Measurements from ENCODE around the gene KLHL8. TPM values are rescaled to one million over a fixed set of nuclear protein-coding genes. Genes with fewer than 3 reads are reported as not detected.

The KLHL8 gene
- polyA plus RNA-seq, 1 donor (not counting 4 experiments of a cell fraction or from before 2014, with no cell fraction given) = 6.7 TPM

DNA sequence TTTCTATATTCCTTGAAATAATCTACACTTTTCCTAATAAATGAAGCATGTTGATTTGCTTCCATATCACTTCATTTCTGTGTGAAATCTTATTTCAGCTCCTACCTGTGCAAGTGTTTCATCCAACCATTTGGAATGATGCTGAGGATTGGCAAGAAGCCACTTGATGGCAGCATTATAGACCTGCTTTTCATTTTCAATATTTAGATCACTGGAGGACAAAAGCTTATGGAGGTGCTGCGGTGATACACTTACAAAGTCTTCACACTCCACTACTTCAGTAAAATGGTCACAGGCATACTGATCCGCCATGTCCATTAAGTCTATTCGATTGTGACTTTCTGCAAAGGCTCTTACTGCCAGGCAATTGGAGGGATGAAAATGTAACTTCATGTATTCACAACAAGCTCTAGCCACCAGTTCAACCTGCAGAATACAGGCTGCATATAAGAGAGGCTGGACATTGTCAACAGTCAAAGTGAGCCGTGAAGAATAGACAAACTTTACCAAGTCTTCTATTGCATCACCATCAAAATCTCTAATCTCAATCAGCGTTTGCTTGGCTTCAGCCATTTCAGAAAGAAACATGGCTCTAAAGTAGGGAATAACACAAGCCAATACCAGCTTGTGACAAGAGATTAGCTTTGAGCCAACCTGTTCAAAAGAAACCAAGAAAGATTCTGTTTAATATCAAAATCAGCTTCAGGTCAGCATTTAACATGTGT lies 35.1 kb downstream of the KLHL8 start:
- H3K27ac ChIP-seq (ENCODE audit: control insufficient read depth, insufficient read depth, low read length) = no peak overlapping the region
- FAIRE-seq (peak; percentile 48), DNase-seq (ENCODE audit: low read depth, low spot score) (no peak)
- H3K79me2 ChIP-seq (ENCODE audit: control insufficient read depth, insufficient read depth, low read length) = no peaks in the 10 kb centered on the region
- no peak overlapping the region for H3K4me3 ChIP-seq (ENCODE audit: control insufficient read depth in 2 of 3, extremely low read depth in 1 of 3, insufficient read depth in 2 of 3, low read depth in 1 of 3, low read length in 3 of 3)
- no peak overlapping the region for H2AFZ ChIP-seq (ENCODE audit: control insufficient read depth, low read length)
- dilution Hi-C loops (cut with MboI; ENCODE audit: extremely low pct_ligation_motif_present, low sequenced_read_pairs) = no loop called here
- no peaks in the 10 kb centered on the region for H3K27me3 ChIP-seq (ENCODE audit: control insufficient read depth, extremely low read depth, insufficient read depth, low read length)
- H3K9me3 ChIP-seq (ENCODE audit: control insufficient read depth, low read depth, low read length) = no peaks in the 10 kb centered on the region
- no peaks in the 10 kb centered on the region for H4K20me1 ChIP-seq (ENCODE audit: control insufficient read depth, extremely low read depth, insufficient read depth, low read length)
- no peaks in the 10 kb centered on the region for H3K36me3 ChIP-seq (ENCODE audit: control insufficient read depth in 2 of 2, extremely low read depth in 1 of 2, insufficient read depth in 2 of 2, low read length in 2 of 2)
- H3K9ac ChIP-seq (ENCODE audit: control insufficient read depth, extremely low read depth, insufficient read depth, low read length) = no peak overlapping the region
- no peaks in the 10 kb centered on the region for H3K4me1 ChIP-seq (ENCODE audit: control insufficient read depth, extremely low read depth, insufficient read depth, low read length)
- TF ChIP-seq CTCF (optimal IDR thresholded peaks at IDR 0.05 in 1 of 3, IDR thresholded peaks at IDR 0.05 in 1 of 3, conservative IDR thresholded peaks at IDR 0.05 in 1 of 3; ENCODE audit: extremely low read depth in 1 of 3, insufficient read depth in 2 of 3, low read length in 3 of 3) (no peak), EZH2 (IDR thresholded peaks at IDR 0.05; ENCODE audit: low read length) (no peak)
- no peak overlapping the region for H3K4me2 ChIP-seq (ENCODE audit: control insufficient read depth, extremely low read depth, insufficient read depth, low read depth, low read length)
- H3K9me1 ChIP-seq (ENCODE audit: control insufficient read depth, extremely low read depth, insufficient read depth, low read length) = no peaks in the 10 kb centered on the region

GRCh38 chr4:87180767-87181166 lies 39.7 kb downstream of the KLHL8 start:
- DNase-seq (ENCODE audit: low read depth, low spot score) = no peak
- Histone ChIP-seq H2AFZ (ENCODE audit: control insufficient read depth, low read length) (no peak overlapping the region), H4K20me1 (ENCODE audit: control insufficient read depth, extremely low read depth, insufficient read depth, low read length) (no peaks in the 10 kb centered on the region), H3K4me1 (ENCODE audit: control insufficient read depth, extremely low read depth, insufficient read depth, low read length) (no peaks in the 10 kb centered on the region), H3K27ac (ENCODE audit: control insufficient read depth, insufficient read depth, low read length) (no peak overlapping the region), H3K9me1 (ENCODE audit: control insufficient read depth, extremely low read depth, insufficient read depth, low read length) (no peaks in the 10 kb centered on the region), H3K4me2 (ENCODE audit: control insufficient read depth, extremely low read depth, insufficient read depth, low read depth, low read length) (no peak overlapping the region), H3K27me3 (ENCODE audit: control insufficient read depth, extremely low read depth, insufficient read depth, low read length) (no peaks in the 10 kb centered on the region), H3K4me3 (ENCODE audit: control insufficient read depth in 2 of 3, extremely low read depth in 1 of 3, insufficient read depth in 2 of 3, low read depth in 1 of 3, low read length in 3 of 3) (no peak overlapping the region), H3K9ac (ENCODE audit: control insufficient read depth, extremely low read depth, insufficient read depth, low read length) (no peak overlapping the region), H3K9me3 (ENCODE audit: control insufficient read depth, low read depth, low read length) (no peaks in the 10 kb centered on the region), H3K79me2 (ENCODE audit: control insufficient read depth, insufficient read depth, low read length) (no peaks in the 10 kb centered on the region), H3K36me3 (ENCODE audit: control insufficient read depth in 2 of 2, extremely low read depth in 1 of 2, insufficient read depth in 2 of 2, low read length in 2 of 2) (no peaks in the 10 kb centered on the region)
- no peak for TF ChIP-seq EZH2 (IDR thresholded peaks at IDR 0.05; ENCODE audit: low read length)
- no peak for TF ChIP-seq CTCF (optimal IDR thresholded peaks at IDR 0.05 in 1 of 3, IDR thresholded peaks at IDR 0.05 in 1 of 3, conservative IDR thresholded peaks at IDR 0.05 in 1 of 3; ENCODE audit: extremely low read depth in 1 of 3, insufficient read depth in 2 of 3, low read length in 3 of 3)
- dilution Hi-C loops (cut with MboI; ENCODE audit: extremely low pct_ligation_motif_present, low sequenced_read_pairs) = no loop called here
- FAIRE-seq = no peak

Data from keratinocyte (primary cell).